Esophagus squamous epithelium (tissue), 4 donors: ENCODE measurements around the gene MYBPC2.

ENCODE experiments used
- POLR2A ChIP-seq, 4 donors: fragments of 450-650 bp; IDR thresholded peaks; one replicate each; pipeline ENCODE4 v1.6.1; 2017; ENCODE audit warnings: antibody characterized with exemption in 4 of 4, mild to moderate bottlenecking in 4 of 4, moderate library complexity in 3 of 4
- TF ChIP-seq, protein P1 (sequence below), 6 experiments: fragments of 450-650 bp in 4 of 6; fragments of 200-600 bp in 2 of 6; sonication (generic) in 2 of 6; IDR thresholded peaks; one replicate each; pipeline ENCODE4 v1.5.1; 2016 to 2019; ENCODE audit warnings: antibody characterized with exemption in 6 of 6, mild to moderate bottlenecking in 4 of 6, moderate library complexity in 4 of 6

- TF ChIP-seq, protein P1, sequence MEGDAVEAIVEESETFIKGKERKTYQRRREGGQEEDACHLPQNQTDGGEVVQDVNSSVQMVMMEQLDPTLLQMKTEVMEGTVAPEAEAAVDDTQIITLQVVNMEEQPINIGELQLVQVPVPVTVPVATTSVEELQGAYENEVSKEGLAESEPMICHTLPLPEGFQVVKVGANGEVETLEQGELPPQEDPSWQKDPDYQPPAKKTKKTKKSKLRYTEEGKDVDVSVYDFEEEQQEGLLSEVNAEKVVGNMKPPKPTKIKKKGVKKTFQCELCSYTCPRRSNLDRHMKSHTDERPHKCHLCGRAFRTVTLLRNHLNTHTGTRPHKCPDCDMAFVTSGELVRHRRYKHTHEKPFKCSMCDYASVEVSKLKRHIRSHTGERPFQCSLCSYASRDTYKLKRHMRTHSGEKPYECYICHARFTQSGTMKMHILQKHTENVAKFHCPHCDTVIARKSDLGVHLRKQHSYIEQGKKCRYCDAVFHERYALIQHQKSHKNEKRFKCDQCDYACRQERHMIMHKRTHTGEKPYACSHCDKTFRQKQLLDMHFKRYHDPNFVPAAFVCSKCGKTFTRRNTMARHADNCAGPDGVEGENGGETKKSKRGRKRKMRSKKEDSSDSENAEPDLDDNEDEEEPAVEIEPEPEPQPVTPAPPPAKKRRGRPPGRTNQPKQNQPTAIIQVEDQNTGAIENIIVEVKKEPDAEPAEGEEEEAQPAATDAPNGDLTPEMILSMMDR (IDR thresholded peaks at IDR 0.05) = no peak
- TF ChIP-seq POLR2A (IDR thresholded peaks at IDR 0.05) = no peak
Observed at GRCh38 chr19:50410109-50410508, 22.6 kb upstream of the MYBPC2 start.
